Spleen (tissue), 11 donors: Measurements from ENCODE around the gene TIRAP. TPM values are rescaled to one million over a fixed set of nuclear protein-coding genes. Genes with fewer than 3 reads are reported as not detected.
A peak's percentile ranks its signal among the peaks of the same experiment; 100 is the strongest.

Experiments used
- DNase-seq: peaks from one replicate; pipeline ENCODE4 v3.0.0-alpha.2; 2020
- H3K27ac ChIP-seq, 8 donors: fragments of 200-600 bp; sonication (generic) in 7 of 8; 1 replicate in 4 of 8; 2 replicates in 4 of 8; pipeline versions ENCODE4 v1.5.0 to v1.8.0; 2016 to 2021; ENCODE audit warnings: inconsistent platforms in 4 of 8, mild to moderate bottlenecking in 4 of 8, moderate library complexity in 1 of 8
- H3K27me3 ChIP-seq, 7 donors: fragments of 200-600 bp; sonication (generic) in 6 of 7; replicated peaks in 1 of 7; 1 replicate in 4 of 7; 2 replicates in 3 of 7; pipeline versions ENCODE4 v1.5.0 to v1.8.0; 2016 to 2021; ENCODE audit warnings: inconsistent platforms in 3 of 7, mild to moderate bottlenecking in 1 of 7
- H3K36me3 ChIP-seq, 6 donors: fragments of 200-600 bp; sonication (generic) in 5 of 6; 1 replicate in 4 of 6; 2 replicates in 2 of 6; pipeline versions ENCODE4 v1.5.0 to v1.8.0; 2016 to 2021; ENCODE audit warnings: inconsistent platforms in 2 of 6
- H3K4me1 ChIP-seq, 6 donors: fragments of 200-600 bp; sonication (generic) in 5 of 6; 1 replicate in 3 of 6; 2 replicates in 3 of 6; pipeline versions ENCODE4 v1.5.0 to v1.8.0; 2016 to 2021; ENCODE audit warnings: inconsistent platforms in 3 of 6
- H3K4me3 ChIP-seq, 8 donors: fragments of 200-600 bp; sonication (generic) in 7 of 8; 1 replicate in 4 of 8; 2 replicates in 4 of 8; pipeline versions ENCODE4 v1.5.0 to v1.8.0; 2016 to 2021; ENCODE audit warnings: inconsistent platforms in 4 of 8, mild to moderate bottlenecking in 4 of 8, moderate library complexity in 2 of 8
- H3K9me3 ChIP-seq, 8 donors: fragments of 200-600 bp; sonication (generic) in 7 of 8; 1 replicate in 4 of 8; 2 replicates in 4 of 8; pipeline versions ENCODE4 v1.5.0 to v1.8.0; 2016 to 2021; ENCODE audit warnings: inconsistent platforms in 4 of 8
- CTCF ChIP-seq, 11 experiments: fragments of 200-600 bp in 7 of 11; fragments of 450-650 bp in 4 of 11; sonication (generic) in 4 of 11; IDR thresholded peaks in 8 of 11; conservative IDR thresholded peaks in 3 of 11; 1 replicate in 7 of 11; 2 replicates in 4 of 11; pipeline versions ENCODE4 v1.4.0 to v1.8.0; 2016 to 2021; ENCODE audit warnings: antibody characterized with exemption in 11 of 11, inconsistent platforms in 4 of 11, mild to moderate bottlenecking in 1 of 11
- POLR2A ChIP-seq, 3 donors: fragments of 450-650 bp; IDR thresholded peaks; one replicate each; pipeline ENCODE4 v1.5.1; 2017; ENCODE audit warnings: antibody characterized with exemption in 3 of 3, mild to moderate bottlenecking in 1 of 3
- POLR2AphosphoS5 ChIP-seq, 3 donors: sonication (generic); formaldehyde crosslinking; IDR thresholded peaks; one replicate each; pipeline ENCODE4 v1.5.1; 2017; ENCODE audit warnings: antibody characterized with exemption in 3 of 3
- WGBS, 5 donors: extraction: QIAGEN DNeasy Blood & Tissue Kit in 3 of 5; methylation state at CpG; one replicate each; pipeline versions ENCODE4 v1.1.5 to v1.1.7; 2013 to 2018; 5-methylcytosine and 5-hydroxymethylcytosine counted together
- intact Hi-C: fragments of 100-400 bp; cut with DNase I; formaldehyde crosslinking; loops from one replicate; pipeline ENCODE4 v1.15.0; 2023; ENCODE audit warnings: low total_unique reads
- polyA plus RNA-seq, 3 donors: library from polyadenylated mRNA; stranded (reverse); fragments of 200-250 nt; gene quantifications; one replicate each; pipeline ENCODE4 v1.2.1, GENCODE V29; 2013
- total RNA-seq, 7 donors: library from RNA; depleted of rRNA in 3 of 7; stranded (reverse); fragments of >200 nt in 3 of 7; fragmentation: NEBNext Ultra II Directional in 4 of 7; extraction: Animal tissue kit (Norgen Biotek cat#: 25700) in 4 of 7; gene quantifications; one replicate each; pipeline versions ENCODE4 v1.1.0 to v1.2.1, GENCODE V29; 2016 to 2021
- donor health status: healthy with polysubstance abuse.
- donor health status: DM: no; HTN: no; CAD: no; lungs with moderate emphysema.
- donor health status: DM: no; HTN: no; CAD: no.
- donor health status: Bipolar disorder and iron deficiency.
- donor health status: healthy.
- donor health status: DM: no; HTN: no; CAD: no.
- donor health status: DM: yes; HTN: yes; CAD: no.

The TIRAP gene
- total and polyA plus RNA-seq, 10 donors = 2.6 to 23.5 (median 17.1) TPM

DNA sequence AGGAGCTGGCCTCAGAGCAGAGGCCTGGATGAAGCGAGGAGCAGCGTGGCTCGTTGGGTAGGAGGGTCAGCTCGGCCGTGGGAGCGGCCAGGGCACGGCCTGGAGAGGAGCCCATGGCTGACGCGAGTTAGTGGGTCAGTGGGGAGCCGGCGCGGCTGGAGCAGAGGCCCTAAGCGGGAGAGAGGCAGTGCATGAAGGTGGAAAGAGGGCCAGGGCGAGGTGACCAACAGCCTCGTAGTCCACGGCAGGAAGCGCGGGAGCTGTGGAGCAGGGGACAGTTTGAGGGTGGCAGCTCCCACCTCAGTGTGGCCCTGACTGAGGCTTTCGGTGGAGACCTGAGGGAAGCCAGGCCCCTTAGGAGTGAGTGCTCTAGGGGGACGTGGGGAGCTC, 45.1 kb downstream of the TIRAP start:
- intact Hi-C loops = loop anchor here (10.0 kb wide), 1 partner anchor 97 kb away; no protein-coding TSS in a partner anchor
- peak; percentile 71 for DNase-seq
- H3K27ac ChIP-seq = peak overlapping the region in 2 of 8 donors; percentile 59 to 60
- H3K36me3 ChIP-seq = peaks cover 0 to 54% (median 13%) of the 10 kb centered on the region in 6 donors
- H3K4me1 ChIP-seq = peaks cover 0 to 54% (median 21%) of the 10 kb centered on the region in 6 donors
- WGBS, 5 donors = 85 to 91% (median 87%) methylated on average over 20 of the region's 20 CpGs
- H3K9me3 ChIP-seq = no peaks in the 10 kb centered on the region
- H3K4me3 ChIP-seq = no peak overlapping the region
- TF ChIP-seq CTCF (IDR thresholded peaks at IDR 0.05 in 8 of 11, conservative IDR thresholded peaks at IDR 0.05 in 3 of 11) (no peak), POLR2AphosphoS5 (IDR thresholded peaks at IDR 0.05) (peak in 1 of 3 donors; percentile 49)
- H3K27me3 ChIP-seq = no peaks in the 10 kb centered on the region

DNA sequence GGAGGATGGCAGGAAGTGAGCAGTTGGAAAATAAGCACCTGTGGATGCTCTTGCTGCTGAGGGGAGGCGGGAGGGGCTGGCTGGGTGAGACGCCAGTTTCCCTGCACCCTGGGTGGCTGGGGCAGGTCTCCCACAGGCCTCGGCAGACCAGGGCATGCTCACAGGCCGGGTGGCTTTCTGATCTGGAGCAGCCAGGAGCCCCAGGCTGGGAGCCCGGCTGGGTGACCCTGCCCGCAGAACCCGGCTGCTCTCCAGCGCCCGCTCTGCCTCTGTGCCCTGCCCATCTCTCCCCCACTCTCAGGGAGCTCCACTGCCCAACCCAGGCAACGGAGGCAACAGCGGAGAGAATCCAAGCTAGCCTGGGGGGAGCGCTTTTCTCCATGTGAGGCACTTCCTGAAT, 45.6 kb downstream of the TIRAP start:
- peak overlapping the region in 2 of 8 donors; percentile 59 to 60 for H3K27ac ChIP-seq
- no peak overlapping the region for H3K4me3 ChIP-seq
- 88 to 95% (median 94%) methylated on average over 9 to 12 of the region's 12 CpGs for WGBS, 5 donors
- DNase-seq = peak; percentile 68
- peaks cover 0 to 59% (median 22%) of the 10 kb centered on the region in 6 donors for H3K4me1 ChIP-seq
- H3K27me3 ChIP-seq = no peaks in the 10 kb centered on the region
- peaks cover 0 to 58% (median 15%) of the 10 kb centered on the region in 6 donors for H3K36me3 ChIP-seq
- TF ChIP-seq POLR2AphosphoS5 (IDR thresholded peaks at IDR 0.05) = no peak
- TF ChIP-seq POLR2A (IDR thresholded peaks at IDR 0.05) = no peak
- intact Hi-C loops = loop anchor here (10.0 kb wide), 1 partner anchor 96 kb away; no protein-coding TSS in a partner anchor
- H3K9me3 ChIP-seq = no peaks in the 10 kb centered on the region

DNA sequence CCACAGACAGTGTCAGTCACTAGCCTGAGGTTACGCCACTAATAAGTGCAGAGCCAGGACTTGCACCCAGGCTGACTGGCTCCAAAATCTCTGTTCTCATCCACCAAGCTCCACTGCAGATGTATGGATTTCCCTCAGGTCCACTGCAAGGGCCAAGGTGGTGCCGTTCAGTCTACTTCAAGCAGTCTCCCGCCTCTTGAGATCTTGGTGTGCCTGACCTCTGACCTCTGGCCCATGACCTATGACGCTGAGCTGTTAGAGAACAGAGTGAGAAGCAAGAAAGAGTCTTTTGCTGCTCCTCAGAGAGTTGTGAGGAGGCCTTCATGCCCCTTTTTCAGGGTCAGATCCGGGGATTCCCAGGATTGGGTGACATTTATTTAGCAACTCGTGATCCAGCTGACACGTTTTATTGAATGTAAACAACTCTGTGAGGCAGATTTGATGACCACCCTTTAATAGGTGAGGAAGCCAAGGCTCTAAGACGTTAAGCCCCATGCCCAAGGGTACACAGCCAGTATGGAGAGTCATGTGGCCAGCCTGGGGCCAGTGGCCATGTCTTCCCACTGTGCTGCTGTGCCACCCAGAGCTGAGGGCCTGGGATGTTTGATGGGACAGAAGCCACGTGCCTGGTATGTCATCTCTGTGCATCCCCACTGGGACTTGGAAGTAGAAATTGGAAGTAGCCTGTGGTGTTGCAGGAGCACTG, 46.2 kb downstream of the TIRAP start:
- Histone ChIP-seq H3K4me1 (peaks cover 0 to 64% (median 22%) of the 10 kb centered on the region in 6 donors), H3K27me3 (no peaks in the 10 kb centered on the region), H3K36me3 (peaks cover 0 to 58% (median 16%) of the 10 kb centered on the region in 6 donors), H3K9me3 (no peaks in the 10 kb centered on the region), H3K27ac (peak overlapping the region in 5 of 8 donors; percentile 12 to 65 (median 59)), H3K4me3 (no peak overlapping the region)
- DNase-seq = peak; percentile 51
- intact Hi-C loops = loop anchor here (10.0 kb wide), 1 partner anchor 96 kb away; no protein-coding TSS in a partner anchor
- 77 to 86% (median 81%) methylated on average over 6 to 9 of the region's 9 CpGs for WGBS, 5 donors
- TF ChIP-seq POLR2A (IDR thresholded peaks at IDR 0.05) (no peak), CTCF (IDR thresholded peaks at IDR 0.05 in 8 of 11, conservative IDR thresholded peaks at IDR 0.05 in 3 of 11) (no peak), POLR2AphosphoS5 (IDR thresholded peaks at IDR 0.05) (no peak)

DNA sequence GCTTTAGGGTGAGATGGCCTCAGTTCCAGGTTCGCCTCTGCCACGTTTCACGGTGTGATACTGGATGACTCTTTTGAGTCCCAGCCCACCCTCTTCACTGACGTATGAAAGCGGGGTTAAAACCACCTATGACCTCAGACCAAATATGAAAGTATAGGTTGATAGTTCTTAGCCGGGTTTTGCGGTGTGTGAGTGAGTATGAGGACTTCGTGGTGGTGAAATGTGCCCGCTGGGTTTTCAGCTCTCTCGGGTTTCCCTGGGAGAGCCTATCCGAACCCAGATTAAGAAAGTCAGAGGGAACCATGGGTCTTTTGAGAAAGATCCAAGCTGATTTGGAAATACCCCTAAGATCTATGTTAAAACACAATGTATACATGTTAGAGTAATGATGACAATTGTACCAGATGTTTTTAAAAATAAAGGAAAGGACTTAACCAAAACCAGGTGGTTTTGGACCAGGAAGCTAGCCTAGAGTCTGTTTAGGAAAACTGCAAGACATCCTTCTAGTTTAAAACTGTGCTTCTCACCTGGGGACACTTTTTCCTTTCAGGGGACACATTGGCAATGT, 46.8 kb downstream of the TIRAP start:
- H3K9me3 ChIP-seq = no peaks in the 10 kb centered on the region
- H3K4me1 ChIP-seq = peaks cover 3 to 70% (median 22%) of the 10 kb centered on the region in 6 donors
- H3K4me3 ChIP-seq = no peak overlapping the region
- peaks cover 0 to 64% (median 16%) of the 10 kb centered on the region in 6 donors for H3K36me3 ChIP-seq
- no peak for DNase-seq
- TF ChIP-seq POLR2A (IDR thresholded peaks at IDR 0.05) (no peak), POLR2AphosphoS5 (IDR thresholded peaks at IDR 0.05) (no peak), CTCF (IDR thresholded peaks at IDR 0.05 in 8 of 11, conservative IDR thresholded peaks at IDR 0.05 in 3 of 11) (no peak)
- peak overlapping the region in 6 of 8 donors; percentile 12 to 65 (median 46) for H3K27ac ChIP-seq
- H3K27me3 ChIP-seq = no peaks in the 10 kb centered on the region
- intact Hi-C loops = loop anchor here (10.0 kb wide), 1 partner anchor 95 kb away; no protein-coding TSS in a partner anchor
- WGBS, 5 donors = 85 to 89% (median 86%) methylated on average over 11 of the region's 11 CpGs
